Ascending aorta (tissue), 2 donors: ENCODE results near the gene PON3. TPM values are rescaled to one million over a fixed set of nuclear protein-coding genes. Genes with fewer than 3 reads are reported as not detected.
"Not testable (repeated sequence)": the region's sequence is repeated elsewhere in the genome, so short reads cannot be mapped to it uniquely, and the experiment has no call there.

Experiments used
- DNase-seq, 2 donors: peaks; one replicate each; pipeline ENCODE4 v3.0.0-alpha.2; 2019; ENCODE audit warnings: low spot score in 2 of 2
- H3K27ac ChIP-seq, 2 donors: fragments of 200-600 bp; sonication (generic); one replicate each; pipeline ENCODE4 v1.5.1; 2016 to 2017; ENCODE audit warnings: mild to moderate bottlenecking in 1 of 2
- H3K27me3 ChIP-seq: fragments of 200-600 bp; sonication (generic); one replicate; pipeline ENCODE4 v1.5.1; 2017
- H3K36me3 ChIP-seq, 2 donors: fragments of 200-600 bp; sonication (generic); one replicate each; pipeline ENCODE4 v1.5.1; 2016
- H3K4me1 ChIP-seq, 2 donors: fragments of 200-600 bp; sonication (generic); one replicate each; pipeline ENCODE4 v1.5.1; 2016 to 2017; ENCODE audit warnings: mild to moderate bottlenecking in 1 of 2
- H3K4me3 ChIP-seq, 2 donors: fragments of 200-600 bp; sonication (generic); one replicate each; pipeline ENCODE4 v1.5.1; 2016 to 2017; ENCODE audit warnings: mild to moderate bottlenecking in 1 of 2
- H3K9me3 ChIP-seq, 2 donors: fragments of 200-600 bp; sonication (generic); one replicate each; pipeline ENCODE4 v1.5.1; 2016
- intact Hi-C: fragments of 100-400 bp; cut with DNase I; formaldehyde crosslinking; loops from one replicate; pipeline ENCODE4 v1.15.1; 2023
- total RNA-seq: library from RNA; depleted of rRNA; stranded (reverse); fragments of >200 nt; gene quantifications from one replicate; pipeline ENCODE4 v1.1.0, GENCODE V29; 2016
- TF ChIP-seq, protein P1 (sequence below), 3 experiments: fragments of 200-600 bp in 2 of 3; fragments of 450-650 bp in 1 of 3; sonication (generic) in 2 of 3; IDR thresholded peaks; one replicate each; pipeline ENCODE4 v1.5.1; 2016 to 2019; ENCODE audit warnings: antibody characterized with exemption in 3 of 3, mild to moderate bottlenecking in 1 of 3, moderate library complexity in 1 of 3

PON3 gene
- total RNA-seq, 1 donor from 2014 or later, result not detected

DNA sequence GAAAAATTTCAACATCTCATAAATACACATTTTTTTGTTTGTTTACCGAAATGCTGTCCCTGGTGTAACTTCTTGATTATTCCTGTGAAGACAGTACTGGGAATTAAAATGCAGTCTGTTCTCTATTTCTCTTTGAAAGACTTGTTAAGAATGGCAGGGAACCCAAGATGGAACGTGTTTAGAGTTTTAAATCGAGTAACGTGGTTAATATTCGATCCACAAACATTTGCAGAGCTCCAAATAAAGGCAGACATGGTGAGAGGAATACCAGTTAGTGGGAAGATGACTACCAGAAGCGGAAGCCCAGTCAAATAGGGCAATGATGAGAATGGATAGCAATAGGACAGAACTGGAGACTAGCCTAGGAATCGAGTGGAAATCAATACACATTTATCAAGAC lies 6.7 kb downstream of the PON3 start:
- Histone ChIP-seq H3K27ac (no peak overlapping the region), H3K4me3 (no peak overlapping the region), H3K36me3 (no peaks in the 10 kb centered on the region), H3K9me3 (no peaks in the 10 kb centered on the region), H3K27me3 (no peaks in the 10 kb centered on the region), H3K4me1 (no peaks in the 10 kb centered on the region)
- TF ChIP-seq, protein P1, sequence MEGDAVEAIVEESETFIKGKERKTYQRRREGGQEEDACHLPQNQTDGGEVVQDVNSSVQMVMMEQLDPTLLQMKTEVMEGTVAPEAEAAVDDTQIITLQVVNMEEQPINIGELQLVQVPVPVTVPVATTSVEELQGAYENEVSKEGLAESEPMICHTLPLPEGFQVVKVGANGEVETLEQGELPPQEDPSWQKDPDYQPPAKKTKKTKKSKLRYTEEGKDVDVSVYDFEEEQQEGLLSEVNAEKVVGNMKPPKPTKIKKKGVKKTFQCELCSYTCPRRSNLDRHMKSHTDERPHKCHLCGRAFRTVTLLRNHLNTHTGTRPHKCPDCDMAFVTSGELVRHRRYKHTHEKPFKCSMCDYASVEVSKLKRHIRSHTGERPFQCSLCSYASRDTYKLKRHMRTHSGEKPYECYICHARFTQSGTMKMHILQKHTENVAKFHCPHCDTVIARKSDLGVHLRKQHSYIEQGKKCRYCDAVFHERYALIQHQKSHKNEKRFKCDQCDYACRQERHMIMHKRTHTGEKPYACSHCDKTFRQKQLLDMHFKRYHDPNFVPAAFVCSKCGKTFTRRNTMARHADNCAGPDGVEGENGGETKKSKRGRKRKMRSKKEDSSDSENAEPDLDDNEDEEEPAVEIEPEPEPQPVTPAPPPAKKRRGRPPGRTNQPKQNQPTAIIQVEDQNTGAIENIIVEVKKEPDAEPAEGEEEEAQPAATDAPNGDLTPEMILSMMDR (IDR thresholded peaks at IDR 0.05), result no peak
- intact Hi-C loops, result no loop called here
- DNase-seq, result no peak

DNA sequence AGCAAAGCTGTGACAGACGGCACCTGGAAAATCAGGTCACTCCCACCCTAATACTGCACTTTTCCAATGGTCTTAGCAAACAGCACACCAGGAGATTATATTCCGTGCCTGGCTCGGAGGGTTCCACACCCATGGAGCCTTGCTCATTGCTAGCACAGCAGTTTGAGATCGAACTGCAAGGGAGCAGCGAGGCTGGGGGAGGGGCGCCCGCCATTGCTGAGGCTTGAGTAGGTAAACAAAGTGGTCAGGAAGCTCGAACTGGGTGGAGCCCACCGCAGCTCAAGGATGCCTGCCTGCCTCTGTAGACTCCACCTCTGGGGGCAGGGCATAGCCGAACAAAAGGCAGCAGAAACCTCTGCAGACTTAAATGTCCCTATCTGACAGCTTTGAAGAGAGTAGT lies 16.7 kb downstream of the PON3 start:
- H3K27ac ChIP-seq, H3K9me3 ChIP-seq, H3K4me3 ChIP-seq, H3K36me3 ChIP-seq, H3K4me1 ChIP-seq, DNase-seq, H3K27me3 ChIP-seq, intact Hi-C loops: not testable (repeated sequence)

DNA sequence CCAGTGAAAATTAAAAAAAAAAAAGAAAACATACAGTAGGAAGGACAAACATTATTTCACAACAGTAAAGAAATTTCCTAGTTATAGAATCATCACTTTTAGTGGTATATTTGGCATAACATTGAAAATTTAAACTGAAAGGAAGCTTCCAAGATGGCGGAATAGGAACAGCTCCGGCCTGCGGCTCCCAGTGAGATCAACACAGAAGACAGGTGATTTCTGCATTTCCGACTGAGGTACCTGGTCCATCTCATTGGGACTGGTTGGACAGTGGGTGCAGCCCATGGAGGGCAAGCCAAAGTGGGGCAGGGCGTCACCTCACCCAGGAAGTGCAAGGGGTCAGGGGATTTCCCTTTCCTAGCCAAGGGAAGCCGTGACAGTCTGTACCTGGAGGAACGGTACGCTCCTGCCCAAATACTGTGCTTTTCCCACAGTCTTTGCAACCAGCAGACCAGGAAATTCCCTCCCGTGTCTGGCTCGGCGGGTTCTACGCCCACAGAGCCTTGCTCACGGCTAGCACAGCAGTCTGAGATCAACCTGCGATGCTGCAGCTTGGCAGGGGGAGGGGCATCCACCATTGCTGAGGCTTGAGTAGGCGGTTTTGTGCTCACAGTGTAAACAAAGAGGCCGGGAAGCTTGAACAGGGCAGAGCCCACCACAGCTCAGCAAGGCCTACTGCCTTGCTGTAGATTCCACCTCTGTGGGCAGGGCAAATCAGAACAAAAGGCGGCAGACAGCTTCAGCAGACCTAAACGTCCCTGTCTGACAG lies 19.4 kb downstream of the PON3 start:
- no peaks in the 10 kb centered on the region for H3K27me3 ChIP-seq
- H3K27ac ChIP-seq, result no peak overlapping the region
- peaks cover 0 to 4% of the 10 kb centered on the region in 2 donors for H3K9me3 ChIP-seq
- no peaks in the 10 kb centered on the region for H3K36me3 ChIP-seq
- no peaks in the 10 kb centered on the region for H3K4me1 ChIP-seq
- TF ChIP-seq, protein P1 (IDR thresholded peaks at IDR 0.05), result no peak
- DNase-seq, result no peak
- intact Hi-C loops, result no loop called here
- H3K4me3 ChIP-seq, result no peak overlapping the region

DNA sequence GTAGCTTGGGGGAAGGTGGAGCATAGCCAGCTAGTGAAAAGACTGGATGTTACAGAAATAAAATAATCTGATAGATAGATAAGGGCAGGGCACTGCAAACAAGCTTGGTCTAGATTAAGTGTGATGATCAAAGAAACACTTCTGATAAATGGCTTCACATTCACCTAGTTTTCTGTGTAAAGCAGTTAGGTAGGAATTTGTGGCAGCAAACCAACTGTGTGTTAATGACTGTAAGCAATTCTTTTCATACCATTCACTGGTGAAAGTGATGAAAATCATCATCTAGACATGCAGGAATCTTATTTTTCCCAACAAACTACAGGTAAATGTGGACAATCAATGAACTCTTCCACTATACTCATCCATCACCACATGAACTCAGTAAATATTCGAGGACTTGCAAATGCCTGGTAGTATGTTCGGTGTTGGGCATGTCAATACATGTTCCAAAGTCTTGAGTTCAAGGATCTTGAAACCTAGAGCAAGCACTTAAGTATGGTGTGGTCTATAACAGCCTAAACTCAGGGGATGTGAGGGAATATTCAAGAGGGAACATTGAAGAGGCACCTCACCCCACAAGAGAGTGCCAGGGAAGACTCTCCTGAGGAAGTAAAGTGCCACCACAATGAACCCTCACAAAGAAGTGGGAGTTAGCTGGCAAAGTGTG lies 20.5 kb downstream of the PON3 start:
- Histone ChIP-seq H3K4me3 (no peak overlapping the region), H3K36me3 (no peaks in the 10 kb centered on the region), H3K27me3 (no peaks in the 10 kb centered on the region), H3K27ac (no peak overlapping the region), H3K9me3 (peaks cover 0 to 4% of the 10 kb centered on the region in 2 donors), H3K4me1 (no peaks in the 10 kb centered on the region)
- no peak for DNase-seq
- intact Hi-C loops, result no loop called here
- TF ChIP-seq, protein P1 (IDR thresholded peaks at IDR 0.05), result no peak

DNA sequence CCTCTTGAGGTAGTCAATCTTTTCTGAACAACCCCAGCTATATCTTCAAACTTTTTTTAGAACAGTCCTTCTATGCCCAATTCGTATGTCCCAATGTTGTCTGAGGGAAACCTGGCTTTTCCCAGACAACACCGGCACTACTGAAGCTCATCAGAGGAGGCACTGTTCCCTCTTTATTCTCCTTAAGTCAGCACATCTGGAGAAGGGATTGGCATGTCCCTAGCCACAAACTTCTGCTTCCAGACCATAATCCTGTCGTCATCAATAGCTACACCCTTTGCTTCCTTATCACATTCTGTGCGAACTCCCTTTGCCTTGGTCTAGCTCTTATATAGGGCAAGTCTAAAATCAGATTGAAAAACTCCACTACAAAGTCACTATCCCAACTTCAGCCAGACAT lies 22.9 kb downstream of the PON3 start:
- H3K36me3 ChIP-seq, result no peaks in the 10 kb centered on the region
- TF ChIP-seq, protein P1 (IDR thresholded peaks at IDR 0.05), result no peak
- no peaks in the 10 kb centered on the region for H3K4me1 ChIP-seq
- no peaks in the 10 kb centered on the region for H3K27me3 ChIP-seq
- H3K9me3 ChIP-seq, result no peaks in the 10 kb centered on the region
- no peak overlapping the region for H3K27ac ChIP-seq
- H3K4me3 ChIP-seq, result no peak overlapping the region
- intact Hi-C loops, result no loop called here
- no peak for DNase-seq

DNA sequence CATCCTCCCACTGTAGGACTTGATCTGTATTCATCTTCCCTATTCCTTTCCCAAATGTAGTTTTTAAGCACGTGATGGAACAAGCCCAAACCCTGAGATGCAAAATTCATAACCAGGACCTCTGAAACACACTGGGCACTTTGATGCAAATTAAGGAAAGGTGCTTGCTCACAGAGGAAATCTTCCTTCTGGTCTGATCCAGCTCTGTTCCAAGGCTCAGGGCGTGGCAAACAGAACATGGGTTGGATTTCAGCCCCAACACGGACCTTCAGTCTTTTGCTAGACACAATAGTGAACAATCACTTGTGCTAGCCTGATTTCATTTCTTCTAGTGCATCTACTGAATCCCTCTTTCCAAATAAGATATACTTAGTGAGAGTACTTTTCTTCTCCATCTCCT lies 27.9 kb downstream of the PON3 start:
- Histone ChIP-seq H3K27me3 (no peaks in the 10 kb centered on the region), H3K27ac (no peak overlapping the region), H3K36me3 (no peaks in the 10 kb centered on the region), H3K4me3 (no peak overlapping the region), H3K4me1 (no peaks in the 10 kb centered on the region), H3K9me3 (no peaks in the 10 kb centered on the region)
- no peak for DNase-seq
- intact Hi-C loops, result no loop called here
- TF ChIP-seq, protein P1 (IDR thresholded peaks at IDR 0.05), result no peak
